ENCODE measurements around the gene TXNDC2.

DNA sequence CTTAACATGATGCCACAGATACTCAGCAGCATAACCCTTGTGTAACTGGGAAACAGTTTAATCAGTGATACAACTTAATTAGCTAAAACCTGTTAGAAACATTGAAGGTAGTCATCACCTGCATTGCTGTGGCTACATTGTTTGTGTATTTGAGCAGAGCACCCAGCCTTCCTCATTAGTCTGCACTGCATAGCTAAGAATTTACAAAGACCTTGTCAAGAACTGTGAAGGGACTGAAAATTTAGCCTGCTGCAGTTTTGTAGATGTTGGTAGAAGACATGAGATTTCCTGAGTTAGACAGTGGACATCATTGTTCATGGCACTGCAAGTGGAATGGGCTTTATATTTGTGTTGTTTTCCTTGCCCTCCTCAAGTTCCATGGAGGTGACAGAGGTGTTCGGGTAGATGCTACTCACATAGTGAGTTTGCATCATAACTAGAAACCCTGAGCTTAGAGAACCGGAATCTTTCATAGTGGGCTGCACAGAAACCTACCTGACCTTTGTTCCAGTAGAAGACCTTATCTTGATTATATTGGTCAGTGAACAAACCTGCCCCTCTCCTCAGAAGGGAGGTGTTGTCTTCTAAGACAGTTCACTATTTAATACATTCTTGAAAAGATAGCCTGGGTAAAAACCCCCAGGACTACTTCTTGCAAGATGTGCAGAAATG lies 40.6 kb downstream of the TXNDC2 start:
- TF ChIP-seq POLR2A (IDR thresholded peaks at IDR 0.05) (no peak), POLR2AphosphoS5 (IDR thresholded peaks at IDR 0.05; ENCODE audit: insufficient read depth in 1 of 2, low read depth in 1 of 2) (no peak)
